Loucy (cell line): ENCODE measurements around the gene GLG1.
A peak's percentile ranks its signal among the peaks of the same experiment; 100 is the strongest.
"Not testable (repeated sequence)": the region's sequence is repeated elsewhere in the genome, so short reads cannot be mapped to it uniquely, and the experiment has no call there.

Experiments used
- H2AFZ ChIP-seq: fragments of 200-600 bp; sonication (generic); 2 replicates; pipeline ENCODE4 v1.6.0; 2016; ENCODE audit warnings: antibody characterized with exemption, mild to moderate bottlenecking, low read length, moderate library complexity
- H3F3A ChIP-seq: fragments of 200-600 bp; 2 replicates; pipeline ENCODE4 v1.6.0; 2016; ENCODE audit warnings: antibody characterized with exemption, low read depth, mild to moderate bottlenecking
- H3K27me3 ChIP-seq: fragments of 200-600 bp; sonication (generic); 2 replicates; pipeline ENCODE4 v1.6.1; 2014; ENCODE audit warnings: low read length, mild to moderate bottlenecking; ENCODE audit not compliant: insufficient read depth, poor library complexity, severe bottlenecking
- H3K36me3 ChIP-seq: fragments of 200-600 bp; sonication (generic); 2 replicates; pipeline ENCODE4 v1.6.1; 2016; ENCODE audit warnings: low read length; ENCODE audit not compliant: insufficient read depth
- H3K4me1 ChIP-seq: fragments of 200-600 bp; sonication (generic); 2 replicates; pipeline ENCODE4 v1.5.1; 2014; ENCODE audit warnings: low read length, mild to moderate bottlenecking; ENCODE audit not compliant: insufficient read depth, poor library complexity, severe bottlenecking
- H3K4me2 ChIP-seq: fragments of 200-600 bp; sonication (generic); 2 replicates; pipeline ENCODE4 v1.6.0; 2014; ENCODE audit warnings: antibody characterized with exemption, low read length, low read depth, mild to moderate bottlenecking; ENCODE audit not compliant: poor library complexity, severe bottlenecking
- H3K4me3 ChIP-seq: fragments of 200-600 bp; sonication (generic); 2 replicates; pipeline ENCODE4 v1.5.1; 2014; ENCODE audit warnings: low read length, mild to moderate bottlenecking, mixed read lengths; ENCODE audit not compliant: poor library complexity, severe bottlenecking
- H3K79me2 ChIP-seq: fragments of 200-600 bp; sonication (generic); 2 replicates; pipeline ENCODE4 v1.6.1; 2014; ENCODE audit warnings: low read length; ENCODE audit not compliant: insufficient read depth
- H3K9ac ChIP-seq: fragments of 200-600 bp; sonication (generic); 2 replicates; pipeline ENCODE4 v1.6.0; 2014; ENCODE audit warnings: mild to moderate bottlenecking, low read depth, low read length, moderate library complexity; ENCODE audit not compliant: poor library complexity, severe bottlenecking
- H3K9me2 ChIP-seq: fragments of 200-600 bp; sonication (generic); replicated peaks from 2 replicates; pipeline ENCODE4 v1.6.1; 2016; ENCODE audit warnings: low read depth, low read length, mixed read lengths
- H3K9me3 ChIP-seq: fragments of 200-600 bp; sonication (generic); 2 replicates; pipeline ENCODE4 v1.6.1; 2014; ENCODE audit warnings: mild to moderate bottlenecking, antibody characterized with exemption, low read length, low read depth; ENCODE audit not compliant: insufficient read depth
- H4K20me1 ChIP-seq: fragments of 200-600 bp; sonication (generic); 2 replicates; pipeline ENCODE4 v1.6.0; 2014; ENCODE audit warnings: antibody characterized with exemption, low read length, mild to moderate bottlenecking; ENCODE audit not compliant: insufficient read depth, poor library complexity, severe bottlenecking
- EZH2phosphoT487 ChIP-seq: fragments of 200-600 bp; IDR thresholded peaks from 2 replicates; pipeline ENCODE4 v1.6.1; 2018; ENCODE audit warnings: antibody characterized with exemption, mild to moderate bottlenecking, moderate library complexity, borderline replicate concordance
- TF ChIP-seq, protein P1 (sequence below): fragments of 200-600 bp; sonication (generic); conservative IDR thresholded peaks from 2 replicates; pipeline ENCODE4 v1.5.1; 2014; ENCODE audit warnings: mild to moderate bottlenecking, antibody characterized with exemption, low read length

The GLG1 gene

DNA sequence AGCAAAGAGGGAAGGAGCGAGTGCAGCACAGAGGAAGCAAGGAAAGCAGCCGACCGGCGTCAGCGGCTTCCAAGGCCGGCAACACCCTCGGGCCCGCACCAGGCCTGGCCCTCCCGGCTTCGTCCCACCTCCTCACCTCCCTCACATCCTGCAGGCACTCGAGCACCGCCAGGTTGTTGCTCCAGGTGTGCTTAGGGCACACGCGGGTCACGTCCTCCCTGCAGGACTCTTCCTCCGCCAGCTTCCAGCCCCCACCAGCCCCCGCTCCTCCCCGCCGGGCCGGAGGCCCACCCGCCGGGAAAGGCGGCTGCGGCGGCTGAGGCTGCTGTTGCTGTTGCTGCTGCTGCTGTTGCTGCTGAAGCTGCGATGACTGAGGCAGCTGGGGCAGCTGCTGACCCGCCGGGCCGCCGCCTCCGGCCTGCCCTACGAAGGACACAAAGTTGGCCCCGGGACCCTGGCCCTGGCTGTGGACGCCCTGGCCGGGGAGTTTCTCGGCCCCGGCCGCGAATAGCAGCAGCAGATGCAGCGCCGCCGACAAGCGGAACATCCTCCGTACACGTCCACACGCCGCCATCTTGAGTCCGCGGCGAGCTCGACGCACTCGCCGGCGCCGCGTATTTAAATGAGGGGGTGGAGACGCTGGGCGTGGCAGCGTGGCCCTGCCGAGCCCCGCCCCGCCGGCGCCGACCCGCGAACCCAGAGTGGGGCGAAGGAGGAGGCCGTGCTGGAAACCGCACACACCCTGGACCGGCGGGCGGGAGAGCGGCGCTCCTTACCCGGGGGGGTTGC, at the start of gene GLG1:
TSS of gene GLG1 (minus strand) at position 594 of the 789 bp plus-strand sequence. CDS start at position 574, 20 bp downstream.
- peaks cover 45% of the 10 kb centered on the region for H3K4me1 ChIP-seq
- peak within 1 kb of the TSS; percentile 78 for H3K4me2 ChIP-seq
- H3K9me3 ChIP-seq = no peaks in the 10 kb centered on the region
- H3F3A ChIP-seq = no peaks in the 10 kb centered on the region; the same call in 1 of the 2 replicates
- peak within 1 kb of the TSS; percentile 69 for H2AFZ ChIP-seq
- H3K27me3 ChIP-seq = no peaks in the 10 kb centered on the region
- no peak for TF ChIP-seq EZH2phosphoT487
- TF ChIP-seq, protein P1, sequence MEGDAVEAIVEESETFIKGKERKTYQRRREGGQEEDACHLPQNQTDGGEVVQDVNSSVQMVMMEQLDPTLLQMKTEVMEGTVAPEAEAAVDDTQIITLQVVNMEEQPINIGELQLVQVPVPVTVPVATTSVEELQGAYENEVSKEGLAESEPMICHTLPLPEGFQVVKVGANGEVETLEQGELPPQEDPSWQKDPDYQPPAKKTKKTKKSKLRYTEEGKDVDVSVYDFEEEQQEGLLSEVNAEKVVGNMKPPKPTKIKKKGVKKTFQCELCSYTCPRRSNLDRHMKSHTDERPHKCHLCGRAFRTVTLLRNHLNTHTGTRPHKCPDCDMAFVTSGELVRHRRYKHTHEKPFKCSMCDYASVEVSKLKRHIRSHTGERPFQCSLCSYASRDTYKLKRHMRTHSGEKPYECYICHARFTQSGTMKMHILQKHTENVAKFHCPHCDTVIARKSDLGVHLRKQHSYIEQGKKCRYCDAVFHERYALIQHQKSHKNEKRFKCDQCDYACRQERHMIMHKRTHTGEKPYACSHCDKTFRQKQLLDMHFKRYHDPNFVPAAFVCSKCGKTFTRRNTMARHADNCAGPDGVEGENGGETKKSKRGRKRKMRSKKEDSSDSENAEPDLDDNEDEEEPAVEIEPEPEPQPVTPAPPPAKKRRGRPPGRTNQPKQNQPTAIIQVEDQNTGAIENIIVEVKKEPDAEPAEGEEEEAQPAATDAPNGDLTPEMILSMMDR = no peak
- peak within 1 kb of the TSS; percentile 91 for H3K9ac ChIP-seq
- H3K36me3 ChIP-seq = no peaks in the 10 kb centered on the region
- peaks cover 50% of the 10 kb centered on the region for H3K79me2 ChIP-seq
- no peaks in the 10 kb centered on the region for H3K9me2 ChIP-seq
- peaks cover 26% of the 10 kb centered on the region for H4K20me1 ChIP-seq
- peak within 1 kb of the TSS; percentile 90 for H3K4me3 ChIP-seq

DNA sequence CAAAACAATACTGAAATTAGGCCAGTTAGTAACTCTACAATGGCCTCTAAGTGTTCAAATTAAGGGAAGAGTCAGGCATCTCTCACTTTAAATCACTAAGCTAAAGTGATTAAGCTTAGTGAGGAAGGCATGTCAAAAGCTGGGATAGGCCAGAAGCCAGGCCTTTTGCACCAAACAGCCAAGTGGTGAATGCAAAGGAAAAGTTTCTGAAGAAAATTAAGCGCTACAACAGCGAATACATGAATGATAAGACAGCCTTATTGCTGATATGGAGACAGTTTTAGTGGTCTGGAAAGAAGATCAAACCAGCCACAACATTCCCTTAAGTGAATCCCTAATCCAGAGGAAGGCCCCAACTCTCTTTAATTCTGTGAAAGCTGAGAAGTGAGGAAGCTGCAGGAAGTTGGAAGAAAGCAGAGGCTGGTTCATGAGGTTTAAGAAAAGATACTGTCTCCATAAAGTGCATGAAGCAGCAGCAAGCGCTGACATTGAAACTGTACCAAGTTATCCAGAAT, 47.7 kb upstream of the GLG1 start:
- H3K36me3 ChIP-seq = peaks cover 75% of the 10 kb centered on the region
- TF ChIP-seq, protein P1 = no peak
- TF ChIP-seq EZH2phosphoT487 = no peak

DNA sequence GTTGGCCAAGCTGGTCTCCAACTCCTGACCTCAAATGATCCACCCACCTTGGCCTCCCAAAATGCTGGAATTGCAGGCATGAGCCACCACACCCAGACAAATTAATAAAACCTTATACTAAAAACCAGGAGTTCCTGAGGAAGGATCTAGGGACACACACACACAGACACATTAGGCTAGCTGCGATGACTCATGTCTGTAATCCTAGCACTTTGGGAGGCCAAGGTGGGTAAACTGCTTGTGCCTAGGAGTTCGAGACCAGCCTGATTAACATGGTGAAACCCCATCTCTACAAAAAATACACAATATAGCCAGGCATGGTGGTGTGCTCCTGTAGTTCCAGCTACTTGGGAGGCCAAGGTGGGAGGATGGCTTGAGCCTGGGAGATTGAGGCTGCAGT, 46.0 kb upstream of the GLG1 start:
- Histone ChIP-seq H4K20me1 (peaks cover 88% of the 10 kb centered on the region), H3K4me2 (peak overlapping the region; percentile 81), H3K9ac (peak overlapping the region; percentile 14), H3K36me3 (peaks cover 76% of the 10 kb centered on the region), H3K4me1 (peaks cover 33% of the 10 kb centered on the region), H3K79me2 (peaks cover 97% of the 10 kb centered on the region)
- not testable (repeated sequence) for H3F3A ChIP-seq, H2AFZ ChIP-seq, H3K27me3 ChIP-seq, H3K9me3 ChIP-seq, H3K9me2 ChIP-seq, H3K4me3 ChIP-seq

More for the DNA sequence above, 47.7 kb upstream of the GLG1 start:
- H3K9me3 ChIP-seq = no peaks in the 10 kb centered on the region
- H3K4me3 ChIP-seq = peak overlapping the region; percentile 46
- H2AFZ ChIP-seq = no peak overlapping the region
- H3K9me2 ChIP-seq = no peaks in the 10 kb centered on the region
- peak overlapping the region; percentile 38 for H3K9ac ChIP-seq
- 0 out of 2 replicates have a peak, but pooled peaks cover 3% of the 10 kb centered on the region for H3F3A ChIP-seq
- H4K20me1 ChIP-seq = peaks cover 97% of the 10 kb centered on the region
- H3K79me2 ChIP-seq = peaks cover 98% of the 10 kb centered on the region
- no peaks in the 10 kb centered on the region for H3K27me3 ChIP-seq
- H3K4me1 ChIP-seq = peaks cover 50% of the 10 kb centered on the region
- peak overlapping the region; percentile 81 for H3K4me2 ChIP-seq
